Lung (tissue), 12 donors: Measurements from ENCODE around the gene CD27. TPM values are rescaled to one million over a fixed set of nuclear protein-coding genes. Genes with fewer than 3 reads are reported as not detected.
A peak's percentile ranks its signal among the peaks of the same experiment; 100 is the strongest.

ENCODE experiments used
- ATAC-seq: fragments of 200-7000 bp; cut with Tn5 transposase; one replicate; pipeline ENCODE4 v1.9.1; 2020; ENCODE audit warnings: moderate number of reproducible peaks; ENCODE audit not compliant: insufficient read depth, low FRiP score
- DNase-seq, 3 donors: peaks; one replicate each; pipeline ENCODE4 v3.0.0-alpha.2; 2013 to 2017
- H3K27ac ChIP-seq, 2 donors: one replicate each; pipeline ENCODE4 v1.5.1; 2013; ENCODE audit warnings: mild to moderate bottlenecking in 2 of 2, moderate library complexity in 2 of 2, control low read depth in 1 of 2, inconsistent platforms in 1 of 2, low read depth in 1 of 2, low read length in 1 of 2
- H3K27me3 ChIP-seq, 3 donors: one replicate each; pipeline ENCODE4 v1.5.1; 2013; ENCODE audit warnings: low read length in 2 of 3; ENCODE audit not compliant: control insufficient read depth in 3 of 3, insufficient read depth in 3 of 3
- H3K36me3 ChIP-seq, 4 donors: one replicate each; pipeline ENCODE4 v1.5.1; 2013; ENCODE audit warnings: low read length in 4 of 4, mild to moderate bottlenecking in 1 of 4, moderate library complexity in 1 of 4; ENCODE audit not compliant: control insufficient read depth in 4 of 4, insufficient read depth in 4 of 4
- H3K4me1 ChIP-seq, 5 donors: one replicate each; pipeline ENCODE4 v1.5.1; 2013; ENCODE audit warnings: low read length in 5 of 5, mild to moderate bottlenecking in 2 of 5, moderate library complexity in 1 of 5; ENCODE audit not compliant: control insufficient read depth in 5 of 5, insufficient read depth in 5 of 5
- H3K4me3 ChIP-seq: one replicate; pipeline ENCODE4 v1.5.1; 2013; ENCODE audit warnings: mild to moderate bottlenecking, control low read depth, moderate library complexity
- H3K9ac ChIP-seq, 2 donors: one replicate each; pipeline ENCODE4 v1.5.1; 2013; ENCODE audit warnings: low read length in 2 of 2, control low read depth in 1 of 2; ENCODE audit not compliant: insufficient read depth in 1 of 2
- H3K9me3 ChIP-seq, 4 donors: one replicate each; pipeline ENCODE4 v1.5.1; 2013; ENCODE audit warnings: low read length in 3 of 4, mild to moderate bottlenecking in 1 of 4, moderate library complexity in 1 of 4; ENCODE audit not compliant: control insufficient read depth in 4 of 4, insufficient read depth in 3 of 4
- CTCF ChIP-seq: IDR thresholded peaks from 2 replicates; pipeline ENCODE4 v1.5.1; 2012; ENCODE audit warnings: mild to moderate bottlenecking; ENCODE audit errors: control extremely low read depth, extremely low read depth
- WGBS, 2 donors: extraction: QIAGEN DNeasy Blood & Tissue Kit; methylation state at CpG; one replicate each; pipeline ENCODE4 v1.1.7; 2013; 5-methylcytosine and 5-hydroxymethylcytosine counted together
- polyA plus RNA-seq, 2 donors: library from polyadenylated mRNA; stranded (reverse); fragments of 200-250 nt; gene quantifications; one replicate each; pipeline ENCODE4 v1.2.1, GENCODE V29; 2013
- total RNA-seq, 2 donors: library from RNA; depleted of rRNA in 1 of 2; stranded (reverse); fragments of >200 nt in 1 of 2; gene quantifications; one replicate each; pipeline ENCODE4 v1.2.1, GENCODE V29; 2014 to 2021
- donor health status: control.
- donor health status: control.
- donor health status: Bipolar disorder and iron deficiency.
- donor health status: healthy.
- donor health status: DM: yes; HTN: yes; CAD: no.

Gene CD27
- total and polyA plus RNA-seq, 4 donors, result 1.5 to 3.1 (median 1.9) TPM

GRCh38 chr12:6443361-6443983 lies 1.3 kb upstream of the CD27 start:
- ATAC-seq (no peak), DNase-seq (no peak)
- Histone ChIP-seq H3K9me3 (no peaks in the 10 kb centered on the region), H3K27ac (no peak overlapping the region), H3K4me3 (no peak overlapping the region), H3K27me3 (no peaks in the 10 kb centered on the region), H3K36me3 (peaks cover 0 to 9% (median 4%) of the 10 kb centered on the region in 4 donors), H3K4me1 (no peaks in the 10 kb centered on the region), H3K9ac (no peak overlapping the region)
- no peak for TF ChIP-seq CTCF
- 45 to 52% methylated on average over 9 of the region's 9 CpGs for WGBS, 2 donors

GRCh38 chr12:6444031-6444430 lies 724 bp upstream of the CD27 start:
- Histone ChIP-seq H3K4me1 (no peaks in the 10 kb centered on the region), H3K27ac (no peak overlapping the region), H3K27me3 (no peaks in the 10 kb centered on the region), H3K4me3 (no peak overlapping the region), H3K36me3 (peaks cover 0 to 9% (median 4%) of the 10 kb centered on the region in 4 donors), H3K9ac (no peak overlapping the region), H3K9me3 (no peaks in the 10 kb centered on the region)
- WGBS, 2 donors, result 80 to 86% methylated on average over 4 of the region's 4 CpGs
- ATAC-seq, result no peak
- DNase-seq, result no peak
- no peak for TF ChIP-seq CTCF

- peak overlapping the region in 1 of 2 donors; percentile 79 for H3K9ac ChIP-seq
Observed at GRCh38 chr12:6450091-6450868, 5.5 kb downstream of the CD27 start.

More at GRCh38 chr12:6450091-6450868, 5.5 kb downstream of the CD27 start:
- no peaks in the 10 kb centered on the region for H3K9me3 ChIP-seq
- peaks cover 0 to 14% (median 2%) of the 10 kb centered on the region in 4 donors for H3K36me3 ChIP-seq
- peaks cover 0 to 32% (median 8%) of the 10 kb centered on the region in 5 donors for H3K4me1 ChIP-seq
- no peaks in the 10 kb centered on the region for H3K27me3 ChIP-seq
- WGBS, 2 donors, result 78 to 84% methylated on average over 16 of the region's 16 CpGs
- ATAC-seq, result no peak
- H3K4me3 ChIP-seq, result no peak overlapping the region
- no peak for TF ChIP-seq CTCF
- no peak for DNase-seq
- H3K27ac ChIP-seq, result peak overlapping the region in 1 of 2 donors; percentile 99
